NOMO-1 treated with dmso at 0.1 percent for 144 hours (cell line): ENCODE measurements around the gene RSPH6A.
"Not testable (repeated sequence)": the region's sequence is repeated elsewhere in the genome, so short reads cannot be mapped to it uniquely, and the experiment has no call there.

Experiments used
- DNase-seq: peaks from one replicate; lab custom pipeline; 2025; ENCODE audit not compliant: unreplicated experiment; lab: John Stamatoyannopoulos, UW

RSPH6A gene

GRCh38 chr19:45766869-45767346 lies 48.2 kb downstream of the RSPH6A start:
- DNase-seq = no peak

- no peak for DNase-seq
Measured at GRCh38 chr19:45766296-45766868, 48.7 kb downstream of the RSPH6A start.

- no peak for DNase-seq
Measured at GRCh38 chr19:45765702-45766295, 49.3 kb downstream of the RSPH6A start.

GRCh38 chr19:45764945-45765701 lies 50.0 kb downstream of the RSPH6A start:
- no peak for DNase-seq

GRCh38 chr19:45764475-45764874 lies 50.6 kb downstream of the RSPH6A start:
- no peak for DNase-seq

- no peak for DNase-seq
Measured at GRCh38 chr19:45763691-45764294, 51.3 kb downstream of the RSPH6A start.

GRCh38 chr19:45762870-45763631 lies 52.1 kb downstream of the RSPH6A start:
- DNase-seq = no peak

GRCh38 chr19:45761714-45762113 lies 53.4 kb downstream of the RSPH6A start:
- no peak for DNase-seq

GRCh38 chr19:45758921-45759320 lies 56.2 kb downstream of the RSPH6A start:
- DNase-seq = no peak

- no peak for DNase-seq
Measured at GRCh38 chr19:45757695-45758094, 57.4 kb downstream of the RSPH6A start.

GRCh38 chr19:45754323-45754722 lies 60.8 kb downstream of the RSPH6A start:
- DNase-seq = no peak

- DNase-seq = no peak
Measured at GRCh38 chr19:45753548-45753947, 61.6 kb downstream of the RSPH6A start.

GRCh38 chr19:45752639-45753038 lies 62.5 kb downstream of the RSPH6A start:
- DNase-seq = no peak

- DNase-seq = not testable (repeated sequence)
Measured at GRCh38 chr19:45751483-45751882, 63.6 kb downstream of the RSPH6A start.

- DNase-seq = no peak
Measured at GRCh38 chr19:45747513-45747912, 67.6 kb downstream of the RSPH6A start.

- no peak for DNase-seq
Measured at GRCh38 chr19:45746866-45747265, 68.2 kb downstream of the RSPH6A start.
